MG63 (cell line): ENCODE data around the gene DNMT3B. TPM values are rescaled to one million over a fixed set of nuclear protein-coding genes. Genes with fewer than 3 reads are reported as not detected.
"Not testable (repeated sequence)": the region's sequence is repeated elsewhere in the genome, so short reads cannot be mapped to it uniquely, and the experiment has no call there.

Experiments used
- DNase-seq: peaks from one replicate; pipeline ENCODE4 v3.0.0-alpha.2; 2020
- H3K27me3 ChIP-seq: fragments of 250-450 bp; sonication (Bioruptor Pico); 2 replicates; pipeline ENCODE4 v1.5.1; 2020; ENCODE audit warnings: mild to moderate bottlenecking, moderate library complexity
- H3K36me3 ChIP-seq: fragments of 250-450 bp; sonication (Bioruptor Pico); 2 replicates; pipeline ENCODE4 v1.5.1; 2020; ENCODE audit warnings: mild to moderate bottlenecking, moderate library complexity
- H3K4me3 ChIP-seq: fragments of 250-450 bp; sonication (Bioruptor Pico); 2 replicates; pipeline ENCODE4 v1.5.1; 2020; ENCODE audit warnings: mild to moderate bottlenecking, moderate library complexity
- H3K9me3 ChIP-seq: fragments of 250-450 bp; sonication (Bioruptor Pico); 2 replicates; pipeline ENCODE4 v1.5.1; 2020; ENCODE audit warnings: mild to moderate bottlenecking, moderate library complexity
- total RNA-seq: library from RNA; depleted of rRNA; stranded (reverse); fragments of >200 nt; shearing (Covaris generic); gene quantifications from 2 replicates; pipeline ENCODE4 v1.2.3, GENCODE V29; 2014; ENCODE audit warnings: low replicate concordance; rRNA removed

The DNMT3B gene
- 5.6 and 6.6 TPM in 2 replicates for total RNA-seq

- DNase-seq = peak; percentile 94
- H3K9me3 ChIP-seq = no peaks in the 10 kb centered on the region
- peak within 1 kb of the TSS; percentile 78 for H3K4me3 ChIP-seq
- no peaks in the 10 kb centered on the region for H3K36me3 ChIP-seq
- H3K27me3 ChIP-seq = no peaks in the 10 kb centered on the region
Observed at GRCh38 chr20:32761831-32762753, at the start of gene DNMT3B. Gene DNMT3B (plus strand): TSS chr20:32762385. CDS start chr20:32780324, 17,939 bp downstream.

- no peak for DNase-seq
- H3K27me3 ChIP-seq = no peaks in the 10 kb centered on the region
- no peak overlapping the region for H3K4me3 ChIP-seq
- peaks cover 24% of the 10 kb centered on the region for H3K36me3 ChIP-seq
- H3K9me3 ChIP-seq = no peaks in the 10 kb centered on the region
Observed at GRCh38 chr20:32718749-32719348, 43.3 kb upstream of the DNMT3B start.

- H3K27me3 ChIP-seq = no peaks in the 10 kb centered on the region
- H3K36me3 ChIP-seq = peaks cover 15% of the 10 kb centered on the region
- no peak overlapping the region for H3K4me3 ChIP-seq
- no peaks in the 10 kb centered on the region for H3K9me3 ChIP-seq
- DNase-seq = peak; percentile 72
Observed at GRCh38 chr20:32727683-32728082, 34.5 kb upstream of the DNMT3B start.

GRCh38 chr20:32728435-32728834 is 33.8 kb upstream of the DNMT3B start:
- DNase-seq, H3K4me3 ChIP-seq: not testable (repeated sequence)
- H3K36me3 ChIP-seq = peaks cover 15% of the 10 kb centered on the region

GRCh38 chr20:32729334-32729733 is 32.9 kb upstream of the DNMT3B start:
- H3K4me3 ChIP-seq, DNase-seq, H3K27me3 ChIP-seq, H3K9me3 ChIP-seq: not testable (repeated sequence)
- H3K36me3 ChIP-seq = peaks cover 15% of the 10 kb centered on the region

More at GRCh38 chr20:32728435-32728834, 33.8 kb upstream of the DNMT3B start:
- H3K9me3 ChIP-seq, H3K27me3 ChIP-seq: not testable (repeated sequence)

- Histone ChIP-seq H3K9me3 (no peaks in the 10 kb centered on the region), H3K36me3 (peaks cover 4% of the 10 kb centered on the region), H3K27me3 (no peaks in the 10 kb centered on the region), H3K4me3 (no peak overlapping the region)
- no peak for DNase-seq
Observed at GRCh38 chr20:32731882-32732266, 30.3 kb upstream of the DNMT3B start.

- peak; percentile 32 for DNase-seq
- H3K36me3 ChIP-seq = no peaks in the 10 kb centered on the region; the same call in 1 of the 2 replicates
- H3K27me3 ChIP-seq = no peaks in the 10 kb centered on the region
- no peaks in the 10 kb centered on the region for H3K9me3 ChIP-seq
- no peak overlapping the region for H3K4me3 ChIP-seq
Observed at GRCh38 chr20:32737371-32738223, 24.6 kb upstream of the DNMT3B start.

GRCh38 chr20:32741151-32741550 is 21.0 kb upstream of the DNMT3B start:
- H3K9me3 ChIP-seq = no peaks in the 10 kb centered on the region
- no peaks in the 10 kb centered on the region for H3K27me3 ChIP-seq
- H3K36me3 ChIP-seq = no peaks in the 10 kb centered on the region; the same call in 1 of the 2 replicates
- DNase-seq = no peak
- H3K4me3 ChIP-seq = no peak overlapping the region

- no peak for DNase-seq
- H3K27me3 ChIP-seq = no peaks in the 10 kb centered on the region
- H3K4me3 ChIP-seq = peak overlapping the region; percentile 70
- no peaks in the 10 kb centered on the region for H3K36me3 ChIP-seq
- no peaks in the 10 kb centered on the region for H3K9me3 ChIP-seq
Observed at GRCh38 chr20:32742322-32743236, 19.6 kb upstream of the DNMT3B start.

GRCh38 chr20:32743237-32744112 is 18.7 kb upstream of the DNMT3B start, which contains the start of gene COMMD7:
Gene COMMD7 (minus strand): TSS chr20:32743467. CDS start chr20:32743391, 76 bp downstream.
- H3K36me3 ChIP-seq = no peaks in the 10 kb centered on the region
- H3K9me3 ChIP-seq = no peaks in the 10 kb centered on the region
- DNase-seq = peak; percentile 65
- peak within 1 kb of the TSS; percentile 70 for H3K4me3 ChIP-seq
- H3K27me3 ChIP-seq = no peaks in the 10 kb centered on the region

- Histone ChIP-seq H3K9me3 (no peaks in the 10 kb centered on the region), H3K27me3 (no peaks in the 10 kb centered on the region), H3K36me3 (no peaks in the 10 kb centered on the region), H3K4me3 (no peak overlapping the region)
- DNase-seq = no peak
Observed at GRCh38 chr20:32749914-32750637, 12.1 kb upstream of the DNMT3B start.

- Histone ChIP-seq H3K36me3 (no peaks in the 10 kb centered on the region), H3K9me3 (no peaks in the 10 kb centered on the region), H3K4me3 (no peak overlapping the region), H3K27me3 (no peaks in the 10 kb centered on the region)
- no peak for DNase-seq
Observed at GRCh38 chr20:32751293-32751692, 10.9 kb upstream of the DNMT3B start.

- H3K36me3 ChIP-seq = no peaks in the 10 kb centered on the region
- H3K9me3 ChIP-seq = no peaks in the 10 kb centered on the region
- no peaks in the 10 kb centered on the region for H3K27me3 ChIP-seq
- H3K4me3 ChIP-seq = no peak overlapping the region
- no peak for DNase-seq
Observed at GRCh38 chr20:32751702-32752457, 10.3 kb upstream of the DNMT3B start.
